Tibial artery (tissue), 4 donors: ENCODE measurements around the gene HPN.

Source experiments
- DNase-seq, 2 donors: peaks; one replicate each; pipeline ENCODE4 v3.0.0-alpha.2; 2019
- H3K27ac ChIP-seq, 2 donors: fragments of 200-600 bp; sonication (generic) in 1 of 2; 1 replicate in 1 of 2; 2 replicates in 1 of 2; pipeline ENCODE4 v1.5.1; 2018 to 2019; ENCODE audit warnings: mild to moderate bottlenecking in 1 of 2
- H3K27me3 ChIP-seq, 2 donors: fragments of 200-600 bp; sonication (generic) in 1 of 2; one replicate each; pipeline versions ENCODE4 v1.5.1 to v1.6.0; 2016 to 2019
- H3K36me3 ChIP-seq, 3 donors: fragments of 200-600 bp; sonication (generic) in 2 of 3; one replicate each; pipeline ENCODE4 v1.5.1; 2016 to 2019; ENCODE audit warnings: mild to moderate bottlenecking in 2 of 3
- H3K4me1 ChIP-seq, 4 donors: fragments of 200-600 bp; sonication (generic) in 2 of 4; 1 replicate in 3 of 4; 2 replicates in 1 of 4; pipeline ENCODE4 v1.5.1; 2016 to 2019
- H3K4me3 ChIP-seq, 2 donors: fragments of 200-600 bp; sonication (generic) in 1 of 2; 1 replicate in 1 of 2; 2 replicates in 1 of 2; pipeline ENCODE4 v1.5.1; 2018 to 2019; ENCODE audit warnings: mild to moderate bottlenecking in 2 of 2
- H3K9me3 ChIP-seq, 3 donors: fragments of 200-600 bp; sonication (generic) in 1 of 3; one replicate each; pipeline ENCODE4 v1.5.1; 2016 to 2019
- intact Hi-C: fragments of 100-400 bp; cut with DNase I; formaldehyde crosslinking; loops from one replicate; pipeline ENCODE4 v1.15.0; 2023; ENCODE audit warnings: low total_unique reads
- TF ChIP-seq, protein P1 (sequence below), 2 experiments: fragments of 200-600 bp in 1 of 2; fragments of 450-650 bp in 1 of 2; IDR thresholded peaks; one replicate each; pipeline ENCODE4 v1.5.1; 2017 to 2019; ENCODE audit warnings: antibody characterized with exemption in 2 of 2, mild to moderate bottlenecking in 1 of 2, moderate library complexity in 1 of 2

Gene HPN

DNA sequence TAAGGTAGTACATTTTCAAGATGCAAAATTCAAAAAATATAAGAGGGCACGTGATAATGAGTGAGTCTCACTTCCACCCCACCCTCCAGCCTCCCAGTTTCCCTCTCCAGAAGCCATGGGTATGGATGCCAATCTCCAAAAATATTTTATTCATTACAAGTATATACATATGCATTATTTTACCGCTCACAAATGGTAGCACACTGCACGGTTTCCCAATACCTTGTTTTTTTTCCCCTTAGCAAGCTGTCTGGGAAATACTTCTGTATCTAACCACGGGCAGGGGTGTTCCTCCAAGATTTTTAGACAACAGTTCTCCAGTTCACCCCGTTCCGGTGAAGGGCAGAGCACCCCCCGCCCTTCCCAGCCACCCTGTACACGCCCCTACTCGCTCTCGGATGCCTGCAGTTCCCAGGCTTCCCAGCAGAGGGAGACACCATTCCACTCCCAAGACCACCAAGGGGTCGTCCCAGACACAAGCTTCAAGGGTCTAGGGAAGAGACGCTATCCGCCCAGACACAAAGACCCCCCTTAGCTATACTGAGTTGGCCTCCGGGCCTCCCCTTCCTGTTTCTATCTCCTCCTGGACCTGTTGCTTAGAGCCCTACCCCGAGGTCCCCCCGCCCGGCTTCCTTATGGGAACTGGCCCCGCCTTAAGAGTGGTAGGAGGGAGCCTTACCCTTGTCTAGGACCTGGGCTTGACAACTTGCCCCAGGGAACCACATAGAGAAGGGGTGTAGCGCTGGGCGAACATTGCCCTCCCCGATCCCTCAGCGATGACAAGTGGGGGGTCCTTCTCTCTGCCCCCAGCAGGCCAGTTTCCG, 73.0 kb downstream of the HPN start:
- TF ChIP-seq, protein P1, sequence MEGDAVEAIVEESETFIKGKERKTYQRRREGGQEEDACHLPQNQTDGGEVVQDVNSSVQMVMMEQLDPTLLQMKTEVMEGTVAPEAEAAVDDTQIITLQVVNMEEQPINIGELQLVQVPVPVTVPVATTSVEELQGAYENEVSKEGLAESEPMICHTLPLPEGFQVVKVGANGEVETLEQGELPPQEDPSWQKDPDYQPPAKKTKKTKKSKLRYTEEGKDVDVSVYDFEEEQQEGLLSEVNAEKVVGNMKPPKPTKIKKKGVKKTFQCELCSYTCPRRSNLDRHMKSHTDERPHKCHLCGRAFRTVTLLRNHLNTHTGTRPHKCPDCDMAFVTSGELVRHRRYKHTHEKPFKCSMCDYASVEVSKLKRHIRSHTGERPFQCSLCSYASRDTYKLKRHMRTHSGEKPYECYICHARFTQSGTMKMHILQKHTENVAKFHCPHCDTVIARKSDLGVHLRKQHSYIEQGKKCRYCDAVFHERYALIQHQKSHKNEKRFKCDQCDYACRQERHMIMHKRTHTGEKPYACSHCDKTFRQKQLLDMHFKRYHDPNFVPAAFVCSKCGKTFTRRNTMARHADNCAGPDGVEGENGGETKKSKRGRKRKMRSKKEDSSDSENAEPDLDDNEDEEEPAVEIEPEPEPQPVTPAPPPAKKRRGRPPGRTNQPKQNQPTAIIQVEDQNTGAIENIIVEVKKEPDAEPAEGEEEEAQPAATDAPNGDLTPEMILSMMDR (IDR thresholded peaks at IDR 0.05): peak; percentile 96 to 99
- peaks cover 0 to 15% (median 10%) of the 10 kb centered on the region in 4 donors for H3K4me1 ChIP-seq
- peak; percentile 68 to 82 for DNase-seq
- H3K36me3 ChIP-seq: no peaks in the 10 kb centered on the region
- H3K27me3 ChIP-seq: peaks cover 0 to 4% of the 10 kb centered on the region in 2 donors
- H3K9me3 ChIP-seq: no peaks in the 10 kb centered on the region
- peak overlapping the region; percentile 13 to 50 for H3K4me3 ChIP-seq
- peak overlapping the region; percentile 29 to 55 for H3K27ac ChIP-seq
- intact Hi-C loops: loop anchor here (2.0 kb wide), 1 partner anchor 20 kb away; the partner anchor contains the start of gene LGI4

GRCh38 chr19:35115177-35115951, 73.8 kb downstream of the HPN start, which contains the start of gene FXYD3:
TSS of gene FXYD3 (plus strand) at chr19:35115823. CDS start at chr19:35119377, 3,554 bp downstream.
- H3K9me3 ChIP-seq: no peaks in the 10 kb centered on the region
- TF ChIP-seq, protein P1 (IDR thresholded peaks at IDR 0.05): no peak
- H3K4me3 ChIP-seq: peak within 1 kb of the TSS; percentile 13 to 50
- H3K27me3 ChIP-seq: no peaks in the 10 kb centered on the region
- H3K27ac ChIP-seq: peak within 1 kb of the TSS; percentile 29 to 55
- no peaks in the 10 kb centered on the region for H3K36me3 ChIP-seq
- intact Hi-C loops: loop anchor here (2.0 kb wide), 1 partner anchor 19 kb away; the partner anchor contains the start of gene LGI4
- no peak for DNase-seq
- H3K4me1 ChIP-seq: peaks cover 0 to 23% (median 10%) of the 10 kb centered on the region in 4 donors
